HG03280 (cell line): ENCODE data around the gene MDC1.
"Not testable (repeated sequence)": the region's sequence is repeated elsewhere in the genome, so short reads cannot be mapped to it uniquely, and the experiment has no call there.

Source experiments
- ATAC-seq: cut with Tn5 transposase; IDR thresholded peaks from one replicate; pipeline ENCODE4 v1.9.1; 2021; ENCODE audit warnings: mild to moderate bottlenecking, moderate library complexity; ENCODE audit not compliant: unreplicated experiment

The MDC1 gene

GRCh38 chr6:30683183-30683979, 33.7 kb downstream of the MDC1 start:
- ATAC-seq: no peak

- ATAC-seq: peak; percentile 51
Observed at GRCh38 chr6:30682143-30683117, 34.7 kb downstream of the MDC1 start.

- ATAC-seq: no peak
Observed at GRCh38 chr6:30681766-30682142, 35.3 kb downstream of the MDC1 start.

GRCh38 chr6:30679765-30680535, 37.1 kb downstream of the MDC1 start:
- ATAC-seq: no peak

GRCh38 chr6:30678964-30679726, 37.9 kb downstream of the MDC1 start:
- peak; percentile 51 for ATAC-seq

- ATAC-seq: no peak
Observed at GRCh38 chr6:30676660-30677285, 40.3 kb downstream of the MDC1 start.

- peak; percentile 76 for ATAC-seq
Observed at GRCh38 chr6:30672445-30673253, 44.4 kb downstream of the MDC1 start, which contains the start of gene DHX16. Gene DHX16, minus strand, starts transcription at chr6:30673006. Its CDS starts 165 bp downstream, at chr6:30672841.

- ATAC-seq: no peak
Observed at GRCh38 chr6:30670760-30671527, 46.1 kb downstream of the MDC1 start.

GRCh38 chr6:30666300-30666699, 50.8 kb downstream of the MDC1 start:
- ATAC-seq: not testable (repeated sequence)

- no peak for ATAC-seq
Observed at GRCh38 chr6:30664994-30665767, 51.9 kb downstream of the MDC1 start.

- not testable (repeated sequence) for ATAC-seq
Observed at GRCh38 chr6:30657922-30658321, 59.2 kb downstream of the MDC1 start.

- no peak for ATAC-seq
Observed at GRCh38 chr6:30657454-30657853, 59.6 kb downstream of the MDC1 start.

- no peak for ATAC-seq
Observed at GRCh38 chr6:30656513-30656912, 60.6 kb downstream of the MDC1 start.

GRCh38 chr6:30655743-30656094, 61.4 kb downstream of the MDC1 start:
- ATAC-seq: no peak

- no peak for ATAC-seq
Observed at GRCh38 chr6:30654798-30655742, 62.0 kb downstream of the MDC1 start.

GRCh38 chr6:30651143-30651542, 65.9 kb downstream of the MDC1 start:
- ATAC-seq: no peak
